GM19025 (cell line): ENCODE results near the gene AGAP2.

Experiments
- ATAC-seq: cut with Tn5 transposase; IDR thresholded peaks from one replicate; pipeline ENCODE4 v1.9.1; 2021; ENCODE audit warnings: mild to moderate bottlenecking, low read depth, moderate library complexity; ENCODE audit not compliant: unreplicated experiment

The AGAP2 gene

GRCh38 chr12:57769594-57769993 lies 31.1 kb upstream of the AGAP2 start:
- ATAC-seq, result no peak

- no peak for ATAC-seq
Observed at GRCh38 chr12:57767876-57768275, 29.3 kb upstream of the AGAP2 start.

GRCh38 chr12:57767305-57767698 lies 28.8 kb upstream of the AGAP2 start:
- ATAC-seq, result no peak

- ATAC-seq, result no peak
Observed at GRCh38 chr12:57766464-57767304, 28.1 kb upstream of the AGAP2 start, which contains the start of gene CYP27B1. Gene CYP27B1 (minus strand): TSS chr12:57767078. CDS start chr12:57767041, 37 bp downstream.

GRCh38 chr12:57765698-57766463 lies 27.3 kb upstream of the AGAP2 start:
- no peak for ATAC-seq

- peak; percentile 64 for ATAC-seq
Observed at GRCh38 chr12:57765003-57765697, 26.6 kb upstream of the AGAP2 start.

- peak; percentile 18 for ATAC-seq
Observed at GRCh38 chr12:57764662-57765002, 26.1 kb upstream of the AGAP2 start.

- no peak for ATAC-seq
Observed at GRCh38 chr12:57763881-57764661, 25.5 kb upstream of the AGAP2 start.

GRCh38 chr12:57762463-57762862 lies 23.9 kb upstream of the AGAP2 start:
- ATAC-seq, result no peak

- ATAC-seq, result no peak
Observed at GRCh38 chr12:57761391-57761998, 23.0 kb upstream of the AGAP2 start.

- no peak for ATAC-seq
Observed at GRCh38 chr12:57760347-57760982, 21.9 kb upstream of the AGAP2 start.

GRCh38 chr12:57759360-57759980 lies 20.9 kb upstream of the AGAP2 start:
- no peak for ATAC-seq

GRCh38 chr12:57758552-57759359 lies 20.2 kb upstream of the AGAP2 start:
- no peak for ATAC-seq

GRCh38 chr12:57757771-57758170 lies 19.2 kb upstream of the AGAP2 start:
- no peak for ATAC-seq

GRCh38 chr12:57756406-57757341 lies 18.1 kb upstream of the AGAP2 start:
- ATAC-seq, result no peak

- ATAC-seq, result no peak
Observed at GRCh38 chr12:57755454-57756372, 17.2 kb upstream of the AGAP2 start.
